Upper lobe of left lung (tissue), 6 donors: ENCODE results near the gene TECPR1. TPM values are rescaled to one million over a fixed set of nuclear protein-coding genes. Genes with fewer than 3 reads are reported as not detected.

Experiments used
- ATAC-seq, 2 donors: fragments of 200-7000 bp; cut with Tn5 transposase; one replicate each; pipeline ENCODE4 v1.9.1; 2022; ENCODE audit warnings: mild to moderate bottlenecking in 2 of 2, moderate library complexity in 2 of 2; ENCODE audit not compliant: low FRiP score in 2 of 2
- DNase-seq, 2 donors: peaks; one replicate each; pipeline ENCODE4 v3.0.0-alpha.2; 2019 to 2020
- H3K27ac ChIP-seq, 4 donors: fragments of 200-600 bp; sonication (generic); one replicate each; pipeline ENCODE4 v1.5.1; 2016 to 2019
- H3K27me3 ChIP-seq, 4 donors: fragments of 200-600 bp; sonication (generic); one replicate each; pipeline ENCODE4 v1.5.1; 2017 to 2019
- H3K36me3 ChIP-seq, 4 donors: fragments of 200-600 bp; sonication (generic); one replicate each; pipeline ENCODE4 v1.5.1; 2016 to 2019
- H3K4me1 ChIP-seq, 4 donors: fragments of 200-600 bp; sonication (generic); one replicate each; pipeline ENCODE4 v1.5.1; 2018 to 2019
- H3K4me3 ChIP-seq, 4 donors: fragments of 200-600 bp; sonication (generic); one replicate each; pipeline ENCODE4 v1.5.1; 2017 to 2019; ENCODE audit warnings: mild to moderate bottlenecking in 2 of 4, moderate library complexity in 1 of 4
- H3K9me3 ChIP-seq, 4 donors: fragments of 200-600 bp; sonication (generic); one replicate each; pipeline ENCODE4 v1.5.1; 2018 to 2019
- CTCF ChIP-seq, 6 experiments: fragments of 450-650 bp in 4 of 6; fragments of 200-600 bp in 2 of 6; sonication (generic) in 2 of 6; IDR thresholded peaks; one replicate each; pipeline ENCODE4 v1.5.1; 2016 to 2019; ENCODE audit warnings: antibody characterized with exemption in 6 of 6
- EP300 ChIP-seq, 4 donors: sonication (generic); formaldehyde crosslinking; IDR thresholded peaks; one replicate each; pipeline ENCODE4 v1.5.1; 2017; ENCODE audit warnings: antibody characterized with exemption in 4 of 4, control low read depth in 2 of 4
- POLR2A ChIP-seq, 4 donors: fragments of 450-650 bp; IDR thresholded peaks; one replicate each; pipeline ENCODE4 v1.5.1; 2016 to 2017; ENCODE audit warnings: antibody characterized with exemption in 4 of 4, mild to moderate bottlenecking in 2 of 4
- POLR2AphosphoS5 ChIP-seq, 2 donors: sonication (generic); formaldehyde crosslinking; IDR thresholded peaks; one replicate each; pipeline ENCODE4 v1.5.1; 2017; ENCODE audit warnings: antibody characterized with exemption in 2 of 2
- WGBS, 2 donors: methylation state at CpG; one replicate each; pipeline ENCODE4 v1.1.5; 2017 to 2018; 5-methylcytosine and 5-hydroxymethylcytosine counted together
- total RNA-seq, 6 donors: library from RNA; depleted of rRNA in 4 of 6; stranded (reverse); fragments of >200 nt in 4 of 6; gene quantifications; one replicate each; pipeline versions ENCODE4 v1.1.0 to v1.2.1, GENCODE V29; 2016 to 2021
- donor health status: DM: no; HTN: no; CAD: no; lungs with moderate emphysema.
- donor health status: DM: no; HTN: yes; CAD: no; lungs with severe emphysema.

TECPR1 gene
- total RNA-seq, 6 donors from 2014 or later = 16.6 to 101 (median 55.0) TPM

- Histone ChIP-seq H3K4me1 (no peaks in the 10 kb centered on the region), H3K36me3 (no peaks in the 10 kb centered on the region), H3K27me3 (no peaks in the 10 kb centered on the region), H3K27ac (no peak overlapping the region), H3K4me3 (no peak overlapping the region), H3K9me3 (no peaks in the 10 kb centered on the region)
- DNase-seq (no peak), ATAC-seq (peak in 1 of 2 donors; percentile 62)
- WGBS, 2 donors = 53 to 82% methylated on average over 1 to 2 of the region's 2 CpGs
- TF ChIP-seq CTCF (IDR thresholded peaks at IDR 0.05) (peak in 4 of 6 experiments; percentile 17 to 40 (median 32)), EP300 (IDR thresholded peaks at IDR 0.05) (no peak)
Observed at GRCh38 chr7:98266840-98267239, 14.8 kb upstream of the TECPR1 start.

- DNase-seq = no peak
- no peaks in the 10 kb centered on the region for H3K9me3 ChIP-seq
- ATAC-seq = no peak
- no peaks in the 10 kb centered on the region for H3K27me3 ChIP-seq
- H3K36me3 ChIP-seq = peaks cover 0 to 7% (median under 1%) of the 10 kb centered on the region in 4 donors
- WGBS, 2 donors = 56 to 71% methylated on average over 5 of the region's 5 CpGs
- no peaks in the 10 kb centered on the region for H3K4me1 ChIP-seq
- H3K27ac ChIP-seq = no peak overlapping the region
- TF ChIP-seq POLR2AphosphoS5 (IDR thresholded peaks at IDR 0.05) (no peak), EP300 (IDR thresholded peaks at IDR 0.05) (no peak), POLR2A (IDR thresholded peaks at IDR 0.05) (no peak), CTCF (IDR thresholded peaks at IDR 0.05) (no peak)
- no peak overlapping the region for H3K4me3 ChIP-seq
Observed at GRCh38 chr7:98265841-98266271, 13.8 kb upstream of the TECPR1 start.

- H3K9me3 ChIP-seq = no peaks in the 10 kb centered on the region
- no peak overlapping the region for H3K4me3 ChIP-seq
- H3K4me1 ChIP-seq = peaks cover 9 to 11% (median 11%) of the 10 kb centered on the region in 4 donors
- ATAC-seq (no peak), DNase-seq (no peak)
- H3K27me3 ChIP-seq = no peaks in the 10 kb centered on the region
- WGBS, 2 donors = 84 to 88% methylated on average over 6 of the region's 6 CpGs
- TF ChIP-seq POLR2A (IDR thresholded peaks at IDR 0.05) = no peak
- no peak for TF ChIP-seq CTCF (IDR thresholded peaks at IDR 0.05)
- TF ChIP-seq EP300 (IDR thresholded peaks at IDR 0.05) = no peak
- TF ChIP-seq POLR2AphosphoS5 (IDR thresholded peaks at IDR 0.05) = no peak
- peaks cover 0 to 28% (median 13%) of the 10 kb centered on the region in 4 donors for H3K36me3 ChIP-seq
- H3K27ac ChIP-seq = no peak overlapping the region
Observed at GRCh38 chr7:98257701-98258100, 5.7 kb upstream of the TECPR1 start.

GRCh38 chr7:98256431-98256830, 4.4 kb upstream of the TECPR1 start:
- H3K9me3 ChIP-seq = no peaks in the 10 kb centered on the region
- H3K4me1 ChIP-seq = peaks cover 14 to 17% (median 15%) of the 10 kb centered on the region in 4 donors
- H3K4me3 ChIP-seq = no peak overlapping the region
- 91 to 95% methylated on average over 7 of the region's 7 CpGs for WGBS, 2 donors
- H3K27ac ChIP-seq = no peak overlapping the region
- DNase-seq (no peak), ATAC-seq (no peak)
- peaks cover 0 to 28% (median 13%) of the 10 kb centered on the region in 4 donors for H3K36me3 ChIP-seq
- TF ChIP-seq POLR2AphosphoS5 (IDR thresholded peaks at IDR 0.05) (no peak), POLR2A (IDR thresholded peaks at IDR 0.05) (no peak), CTCF (IDR thresholded peaks at IDR 0.05) (no peak), EP300 (IDR thresholded peaks at IDR 0.05) (no peak)
- no peaks in the 10 kb centered on the region for H3K27me3 ChIP-seq

DNA sequence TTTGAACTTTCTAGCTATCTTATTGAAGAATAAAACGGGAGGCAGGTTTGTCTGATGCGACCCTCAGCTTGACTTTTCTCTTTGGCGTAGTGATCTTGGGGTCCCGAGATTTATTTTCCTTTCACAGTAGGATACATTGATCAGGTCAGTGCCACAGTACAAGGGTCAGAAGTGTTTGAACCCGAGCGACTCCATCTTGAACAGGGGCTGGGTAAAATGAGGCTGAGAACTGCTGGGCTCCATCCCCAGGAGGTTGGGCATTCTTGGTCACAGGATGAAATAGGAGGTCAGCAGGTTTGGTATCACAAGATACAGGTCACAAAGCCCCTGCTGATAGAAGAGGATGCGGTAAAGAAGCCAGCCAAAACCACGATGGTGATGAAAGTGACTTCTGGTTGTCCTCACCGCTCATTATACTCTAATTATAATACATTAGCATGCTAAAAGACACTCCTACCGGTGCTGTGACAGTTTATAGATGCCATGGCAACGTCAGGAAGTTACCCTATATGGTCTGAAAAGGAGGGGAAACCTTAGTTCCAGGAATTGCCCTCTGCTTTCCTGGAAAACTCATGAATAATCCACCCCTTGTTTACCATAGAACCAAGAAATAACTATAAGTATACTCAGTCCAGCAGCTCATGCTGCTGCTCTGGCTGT, 3.0 kb upstream of the TECPR1 start:
- H3K4me3 ChIP-seq = no peak overlapping the region
- WGBS, 2 donors = 78 to 82% methylated on average over 11 of the region's 11 CpGs
- DNase-seq (no peak), ATAC-seq (no peak)
- peaks cover 27 to 30% (median 29%) of the 10 kb centered on the region in 4 donors for H3K4me1 ChIP-seq
- H3K9me3 ChIP-seq = no peaks in the 10 kb centered on the region
- H3K27me3 ChIP-seq = no peaks in the 10 kb centered on the region
- H3K27ac ChIP-seq = no peak overlapping the region
- no peak for TF ChIP-seq CTCF (IDR thresholded peaks at IDR 0.05)
- TF ChIP-seq EP300 (IDR thresholded peaks at IDR 0.05) = no peak
- no peak for TF ChIP-seq POLR2AphosphoS5 (IDR thresholded peaks at IDR 0.05)
- TF ChIP-seq POLR2A (IDR thresholded peaks at IDR 0.05) = no peak
- peaks cover 0 to 20% (median 10%) of the 10 kb centered on the region in 4 donors for H3K36me3 ChIP-seq
